Transverse colon (tissue), 4 donors: ENCODE results near the gene UGT8. TPM values are rescaled to one million over a fixed set of nuclear protein-coding genes. Genes with fewer than 3 reads are reported as not detected.
"Not testable (repeated sequence)": the region's sequence is repeated elsewhere in the genome, so short reads cannot be mapped to it uniquely, and the experiment has no call there.

Experiments used
- DNase-seq: peaks from one replicate; pipeline ENCODE4 v3.0.0-alpha.2; 2019
- H3K27ac ChIP-seq, 4 donors: fragments of 200-600 bp; sonication (generic); 2 replicates each; pipeline ENCODE4 v1.5.1; 2016 to 2018; ENCODE audit warnings: inconsistent platforms in 4 of 4
- H3K27me3 ChIP-seq: fragments of 200-600 bp; sonication (generic); 2 replicates; pipeline ENCODE4 v1.5.1; 2017; ENCODE audit warnings: inconsistent platforms
- H3K36me3 ChIP-seq, 4 donors: fragments of 200-600 bp; sonication (generic); 2 replicates each; pipeline ENCODE4 v1.5.1; 2017 to 2019; ENCODE audit warnings: inconsistent platforms in 4 of 4
- H3K4me1 ChIP-seq, 4 donors: fragments of 200-600 bp; sonication (generic); 2 replicates each; pipeline ENCODE4 v1.5.1; 2017 to 2020; ENCODE audit warnings: inconsistent platforms in 4 of 4
- H3K4me3 ChIP-seq, 4 donors: fragments of 200-600 bp; sonication (generic); 1 replicate in 1 of 4; 2 replicates in 3 of 4; pipeline versions ENCODE4 v1.5.1 to v1.6.1; 2017 to 2019; ENCODE audit warnings: inconsistent platforms in 4 of 4
- H3K9me3 ChIP-seq, 2 donors: fragments of 200-600 bp; sonication (generic); 2 replicates each; pipeline ENCODE4 v1.5.1; 2017 to 2019; ENCODE audit warnings: inconsistent platforms in 2 of 2
- CTCF ChIP-seq, 5 experiments: fragments of 200-600 bp in 3 of 5; fragments of 450-650 bp in 2 of 5; sonication (generic) in 3 of 5; IDR thresholded peaks; 1 replicate in 2 of 5; 2 replicates in 3 of 5; pipeline ENCODE4 v1.5.1; 2016 to 2017; ENCODE audit warnings: antibody characterized with exemption in 5 of 5, inconsistent platforms in 3 of 5, mild to moderate bottlenecking in 2 of 5, moderate library complexity in 1 of 5
- EP300 ChIP-seq: sonication (generic); formaldehyde crosslinking; IDR thresholded peaks from one replicate; pipeline ENCODE4 v1.6.1; 2017; ENCODE audit warnings: antibody characterized with exemption, low read depth
- POLR2A ChIP-seq: fragments of 450-650 bp; IDR thresholded peaks from one replicate; pipeline ENCODE4 v1.6.1; 2016; ENCODE audit warnings: antibody characterized with exemption, mild to moderate bottlenecking, moderate library complexity
- POLR2AphosphoS5 ChIP-seq, 3 donors: sonication (generic); formaldehyde crosslinking; IDR thresholded peaks; one replicate each; pipeline ENCODE4 v1.6.1; 2016; ENCODE audit warnings: antibody characterized with exemption in 3 of 3
- WGBS, 2 donors: methylation state at CpG; one replicate each; pipeline ENCODE4 v1.1.5; 2018; ENCODE audit warnings: low coverage in 1 of 2; 5-methylcytosine and 5-hydroxymethylcytosine counted together
- in situ Hi-C, 4 donors: fragments of 200-750 bp; cut with MboI; loops; one replicate each; pipeline versions ENCODE4 v1.15.0 to v1.15.1; 2017; ENCODE audit warnings: low sequenced_read_pairs in 3 of 4, low pct_ligation_motif_present in 1 of 4, low pct_unique_long_range_greater_than_20kb in 1 of 4
- intact Hi-C: fragments of 100-400 bp; cut with DNase I; formaldehyde crosslinking; loops from one replicate; pipeline ENCODE4 v1.15.1; 2023; ENCODE audit warnings: low total_unique reads
- total RNA-seq, 4 donors: library from RNA; depleted of rRNA; stranded (reverse); fragments of >200 nt; gene quantifications; one replicate each; pipeline ENCODE4 v1.1.0, GENCODE V29; 2016

UGT8 gene
- total RNA-seq, 4 donors from 2014 or later, result 41.0 to 63.6 (median 55.7) TPM

DNA sequence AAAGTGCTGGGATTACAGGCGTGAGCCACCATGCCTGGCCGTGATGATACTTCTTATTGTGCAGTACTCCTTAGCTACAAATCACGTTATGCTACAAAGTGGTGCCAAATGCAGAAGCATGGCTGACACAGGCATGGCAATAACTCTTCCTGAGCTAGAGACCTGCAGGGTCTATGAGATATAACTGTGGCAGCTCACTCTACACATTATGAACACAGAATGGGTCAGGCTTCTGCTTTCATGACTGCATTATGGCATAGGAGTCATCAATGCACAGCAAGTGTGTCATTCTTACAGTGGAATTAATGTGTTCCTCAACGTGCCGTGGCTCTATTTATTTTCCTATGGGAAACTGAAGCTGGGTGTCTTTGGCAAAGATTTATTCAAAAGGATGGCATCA lies 64.5 kb downstream of the UGT8 start:
- peaks cover 0 to 11% (median 3%) of the 10 kb centered on the region in 4 donors for H3K4me1 ChIP-seq
- in situ Hi-C loops (loop anchor here in 3 of 4 donors (25.0 kb wide), 2 partner anchors 276 to 1276 kb away; no protein-coding TSS in a partner anchor), intact Hi-C loops (no loop called here)

GRCh38 chr4:114668577-114668976 lies 70.0 kb downstream of the UGT8 start:
- 76 to 78% methylated on average over 1 of the region's 1 CpG for WGBS, 2 donors
- no peak overlapping the region for H3K27ac ChIP-seq
- H3K4me1 ChIP-seq, result peaks cover 0 to 6% (median 2%) of the 10 kb centered on the region in 4 donors
- H3K27me3 ChIP-seq, result no peaks in the 10 kb centered on the region
- H3K36me3 ChIP-seq, result peaks cover 0 to 9% (median 0%) of the 10 kb centered on the region in 4 donors
- no peak overlapping the region for H3K4me3 ChIP-seq
- TF ChIP-seq CTCF (IDR thresholded peaks at IDR 0.05), result no peak
- no peak for TF ChIP-seq EP300
- TF ChIP-seq POLR2AphosphoS5 (IDR thresholded peaks at IDR 0.05), result no peak
- TF ChIP-seq POLR2A, result no peak
- in situ Hi-C loops (loop anchor here in 3 of 4 donors (25.0 kb wide), 2 partner anchors 281 to 1281 kb away; no protein-coding TSS in a partner anchor), intact Hi-C loops (no loop called here)
- DNase-seq, result no peak
- H3K9me3 ChIP-seq, result no peaks in the 10 kb centered on the region

More for the DNA sequence above, 64.5 kb downstream of the UGT8 start:
- 88 to 90% methylated on average over 2 to 5 of the region's 5 CpGs for WGBS, 2 donors
- DNase-seq, result no peak
- Histone ChIP-seq H3K27me3 (no peaks in the 10 kb centered on the region), H3K36me3 (no peaks in the 10 kb centered on the region), H3K9me3 (no peaks in the 10 kb centered on the region), H3K4me3 (no peak overlapping the region), H3K27ac (no peak overlapping the region)
- TF ChIP-seq EP300 (no peak), POLR2AphosphoS5 (IDR thresholded peaks at IDR 0.05) (no peak), POLR2A (no peak), CTCF (IDR thresholded peaks at IDR 0.05) (no peak)

- intact Hi-C loops, DNase-seq, H3K27me3 ChIP-seq, H3K9me3 ChIP-seq, H3K36me3 ChIP-seq, H3K27ac ChIP-seq, H3K4me1 ChIP-seq, H3K4me3 ChIP-seq: not testable (repeated sequence)
- WGBS, 2 donors, result 87 to 92% methylated on average over 3 to 4 of the region's 4 CpGs
- in situ Hi-C loops, result loop anchor here (10.0 to 25.0 kb wide), 3 partner anchors 276 to 1283 kb away; no protein-coding TSS in a partner anchor
Observed at GRCh38 chr4:114670733-114671132, 72.1 kb downstream of the UGT8 start.

DNA sequence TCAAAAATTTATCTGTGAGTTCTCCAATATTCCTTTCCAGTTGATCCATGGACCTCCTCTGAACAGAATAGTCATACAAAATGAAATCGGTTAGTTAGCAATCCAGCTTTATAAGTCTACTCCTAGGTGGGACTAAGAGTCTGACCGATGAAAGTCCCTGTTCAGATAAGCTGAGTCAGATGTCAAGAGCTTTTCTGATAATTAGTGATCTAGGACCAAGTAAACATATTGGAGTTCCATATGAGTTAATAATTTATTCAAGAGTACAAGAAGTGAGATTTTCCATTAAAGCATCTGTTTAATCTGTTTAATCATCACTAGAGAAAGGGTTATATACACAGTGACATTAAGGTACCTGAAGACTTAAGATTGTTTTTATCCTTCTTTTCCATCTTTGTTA lies 74.7 kb downstream of the UGT8 start:
- TF ChIP-seq CTCF (IDR thresholded peaks at IDR 0.05), result no peak
- TF ChIP-seq POLR2AphosphoS5 (IDR thresholded peaks at IDR 0.05), result no peak
- TF ChIP-seq EP300, result no peak
- no peak for TF ChIP-seq POLR2A
- no peaks in the 10 kb centered on the region for H3K9me3 ChIP-seq
- H3K4me1 ChIP-seq, result no peaks in the 10 kb centered on the region
- no peaks in the 10 kb centered on the region for H3K27me3 ChIP-seq
- intact Hi-C loops, result no loop called here
- in situ Hi-C loops, result loop anchor here (10.0 to 25.0 kb wide), 3 partner anchors 279 to 1286 kb away; no protein-coding TSS in a partner anchor
- no peak overlapping the region for H3K4me3 ChIP-seq
- WGBS, 2 donors, result 89 to 93% methylated on average over 2 of the region's 2 CpGs
- DNase-seq, result no peak
- no peak overlapping the region for H3K27ac ChIP-seq
- H3K36me3 ChIP-seq, result peaks cover 0 to 7% (median 0%) of the 10 kb centered on the region in 4 donors

DNA sequence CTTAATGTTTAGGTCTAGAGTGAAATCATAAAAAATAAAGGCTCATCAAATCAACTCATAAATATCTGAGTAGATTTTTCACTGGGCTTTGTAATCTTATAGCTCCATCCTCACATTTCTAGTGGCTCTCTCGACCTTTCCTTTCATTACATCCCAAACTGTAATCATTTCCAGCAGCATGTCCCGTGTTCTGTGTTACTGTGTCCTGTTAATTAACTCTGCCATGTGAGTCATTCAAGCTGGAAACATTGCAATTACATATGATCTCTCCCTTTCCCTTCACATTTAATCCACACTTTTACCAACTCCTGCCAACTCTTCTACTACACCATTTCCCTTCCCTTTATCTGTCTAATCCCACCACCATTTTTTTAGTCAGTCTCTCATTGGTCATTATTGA lies 75.5 kb downstream of the UGT8 start:
- Histone ChIP-seq H3K9me3 (no peaks in the 10 kb centered on the region), H3K27me3 (no peaks in the 10 kb centered on the region), H3K27ac (no peak overlapping the region), H3K4me1 (no peaks in the 10 kb centered on the region), H3K4me3 (no peak overlapping the region), H3K36me3 (no peaks in the 10 kb centered on the region)
- intact Hi-C loops (no loop called here), in situ Hi-C loops (loop anchor here (10.0 to 25.0 kb wide), 3 partner anchors 279 to 1287 kb away; no protein-coding TSS in a partner anchor)
- 75 to 83% methylated on average over 2 of the region's 2 CpGs for WGBS, 2 donors
- TF ChIP-seq POLR2A, result no peak
- no peak for TF ChIP-seq CTCF (IDR thresholded peaks at IDR 0.05)
- no peak for TF ChIP-seq EP300
- TF ChIP-seq POLR2AphosphoS5 (IDR thresholded peaks at IDR 0.05), result no peak
- DNase-seq, result no peak
